GM18502 (cell line): ENCODE data around the gene PDGFA.

Source experiments
- ATAC-seq: cut with Tn5 transposase; IDR thresholded peaks from one replicate; pipeline ENCODE4 v1.9.1; 2021; ENCODE audit warnings: mild to moderate bottlenecking; ENCODE audit not compliant: unreplicated experiment, poor library complexity

Gene PDGFA

GRCh38 chr7:507623-508300 lies 11.9 kb downstream of the PDGFA start:
- ATAC-seq = no peak

GRCh38 chr7:506921-507622 lies 12.6 kb downstream of the PDGFA start:
- no peak for ATAC-seq

GRCh38 chr7:506391-506831 lies 13.2 kb downstream of the PDGFA start:
- ATAC-seq = no peak

- no peak for ATAC-seq
Observed at GRCh38 chr7:505171-505570, 14.5 kb downstream of the PDGFA start.

- no peak for ATAC-seq
Observed at GRCh38 chr7:504221-505111, 15.2 kb downstream of the PDGFA start.

GRCh38 chr7:503575-504111 lies 16.0 kb downstream of the PDGFA start:
- no peak for ATAC-seq

- ATAC-seq = no peak
Observed at GRCh38 chr7:502296-502695, 17.4 kb downstream of the PDGFA start.

- ATAC-seq = no peak
Observed at GRCh38 chr7:501526-501925, 18.1 kb downstream of the PDGFA start.

- ATAC-seq = no peak
Observed at GRCh38 chr7:500521-501420, 18.9 kb downstream of the PDGFA start.

GRCh38 chr7:499853-500485 lies 19.7 kb downstream of the PDGFA start:
- no peak for ATAC-seq

- no peak for ATAC-seq
Observed at GRCh38 chr7:498678-499641, 20.7 kb downstream of the PDGFA start.

GRCh38 chr7:497946-498655 lies 21.5 kb downstream of the PDGFA start:
- no peak for ATAC-seq

- ATAC-seq = no peak
Observed at GRCh38 chr7:497346-497745, 22.3 kb downstream of the PDGFA start.

- ATAC-seq = no peak
Observed at GRCh38 chr7:496528-497295, 22.9 kb downstream of the PDGFA start.

- no peak for ATAC-seq
Observed at GRCh38 chr7:495761-496321, 23.8 kb downstream of the PDGFA start.

GRCh38 chr7:495326-495725 lies 24.3 kb downstream of the PDGFA start:
- ATAC-seq = no peak

GRCh38 chr7:494906-495305 lies 24.7 kb downstream of the PDGFA start:
- ATAC-seq = no peak
